Natural killer cell (primary cell): ENCODE measurements around the gene PRR33. TPM values are rescaled to one million over a fixed set of nuclear protein-coding genes. Genes with fewer than 3 reads are reported as not detected.

Experiments
- ATAC-seq, 3 donors: fragments of 150-1000 bp in 2 of 3; fragments of 200-7000 bp in 1 of 3; cut with Tn5 transposase; 1 replicate in 1 of 3; 2 replicates in 2 of 3; pipeline ENCODE4 v1.10.0; 2021; ENCODE audit warnings: mild to moderate bottlenecking in 2 of 3, moderate library complexity in 2 of 3
- DNase-seq, 2 donors: peaks; one replicate each; pipeline versions ENCODE4 v3.0.0 to v3.0.0-alpha.2; 2013 to 2021; ENCODE audit warnings: mixed read lengths in 1 of 2
- H3K27ac ChIP-seq: one replicate; pipeline ENCODE4 v1.5.1; 2013; ENCODE audit warnings: mild to moderate bottlenecking, low read length
- H3K27me3 ChIP-seq: one replicate; pipeline ENCODE4 v1.6.1; 2013; ENCODE audit warnings: low read length; ENCODE audit not compliant: control insufficient read depth, insufficient read depth
- H3K36me3 ChIP-seq: one replicate; pipeline ENCODE4 v1.6.1; 2013; ENCODE audit warnings: low read length; ENCODE audit not compliant: control insufficient read depth, insufficient read depth
- H3K4me1 ChIP-seq: one replicate; pipeline ENCODE4 v1.6.1; 2013; ENCODE audit warnings: low read length; ENCODE audit not compliant: control insufficient read depth, insufficient read depth
- H3K4me3 ChIP-seq: one replicate; pipeline ENCODE4 v1.5.1; 2013; ENCODE audit warnings: low read length
- H3K9me3 ChIP-seq: one replicate; pipeline ENCODE4 v1.6.1; 2013; ENCODE audit warnings: low read length; ENCODE audit not compliant: control insufficient read depth, insufficient read depth
- H3K27ac Mint-ChIP-seq, 2 donors: one replicate each; pipeline ENCODE4 v1.8.0; 2022; ENCODE audit warnings: mild to moderate bottlenecking in 2 of 2, mixed read lengths in 2 of 2, moderate library complexity in 1 of 2
- H3K27me3 Mint-ChIP-seq, 2 donors: one replicate each; pipeline ENCODE4 v1.8.0; 2022; ENCODE audit warnings: low read depth in 2 of 2, mixed read lengths in 2 of 2
- H3K36me3 Mint-ChIP-seq: one replicate; pipeline ENCODE4 v1.8.0; 2022; ENCODE audit warnings: mixed read lengths
- H3K4me1 Mint-ChIP-seq, 2 donors: one replicate each; pipeline ENCODE4 v1.8.0; 2022; ENCODE audit warnings: mixed read lengths in 2 of 2
- H3K4me3 Mint-ChIP-seq: one replicate; pipeline ENCODE4 v1.8.0; 2022; ENCODE audit warnings: mild to moderate bottlenecking, moderate library complexity, mixed read lengths
- H3K9me3 Mint-ChIP-seq, 2 donors: one replicate each; pipeline ENCODE4 v1.8.0; 2022; ENCODE audit warnings: mixed read lengths in 2 of 2
- WGBS: methylation state at CpG from one replicate; pipeline ENCODE4 v1.1.7; 2013; ENCODE audit warnings: missing lambda C conversion rate; ENCODE audit not compliant: insufficient coverage; 5-methylcytosine and 5-hydroxymethylcytosine counted together
- intact Hi-C: fragments of 100-400 bp; cut with micrococcal nuclease; formaldehyde crosslinking; loops from one replicate; pipeline ENCODE4 v1.14.2; 2022
- total RNA-seq, 4 donors: library from RNA; stranded (reverse); fragments of 120-200 nt in 1 of 4; gene quantifications; one replicate each; pipeline versions ENCODE4 v1.2.3 to v1.2.4, GENCODE V29; 2013 to 2022
- TF ChIP-seq, protein P1 (sequence below): fragments of 200-600 bp; IDR thresholded peaks from one replicate; pipeline ENCODE4 v1.8.0; 2022; ENCODE audit warnings: antibody characterized with exemption

Gene PRR33
- total RNA-seq, 3 donors from 2014 or later (not counting 1 experiment from before 2014, with no cell fraction given): 0.14 to 0.32 TPM; not detected in 1

DNA sequence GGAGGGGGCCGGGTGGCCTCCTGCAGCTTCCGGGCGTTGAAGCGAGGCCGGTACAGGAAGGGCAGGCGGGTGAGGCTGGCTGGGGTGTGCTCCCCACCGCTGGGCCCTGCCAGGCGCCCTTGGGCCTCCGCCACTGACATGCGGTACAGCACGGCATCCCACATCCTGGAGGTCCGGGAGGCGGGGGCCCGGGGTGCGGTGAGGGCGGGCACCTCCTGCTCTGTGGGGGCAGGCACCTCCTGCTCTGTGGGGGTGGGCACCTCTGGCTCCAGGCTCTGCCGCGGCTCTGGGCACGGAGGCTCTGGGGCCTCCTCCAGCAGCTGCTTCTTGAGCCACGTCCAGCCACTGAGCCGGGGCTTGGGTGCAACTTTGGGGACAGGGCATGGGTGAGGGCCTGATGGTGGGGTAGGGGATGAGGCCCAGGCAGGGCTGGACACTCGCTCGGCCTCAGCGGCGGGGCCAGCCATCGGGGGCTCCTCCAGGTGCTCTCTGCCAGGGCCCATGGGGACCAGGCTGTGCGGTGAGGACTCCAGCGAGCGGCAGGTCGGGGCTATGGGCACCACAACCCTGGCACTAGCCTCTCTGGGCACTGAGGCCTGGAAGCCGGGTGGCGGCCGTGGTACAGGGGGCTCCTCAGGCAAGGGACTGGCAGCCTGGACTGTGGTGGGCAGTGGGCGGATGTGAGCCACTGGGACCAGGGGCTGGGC, 2.3 kb downstream of the PRR33 start:
- peak; percentile 77 to 88 for DNase-seq
- peak overlapping the region; percentile 36 for H3K4me3 ChIP-seq
- TF ChIP-seq, protein P1, sequence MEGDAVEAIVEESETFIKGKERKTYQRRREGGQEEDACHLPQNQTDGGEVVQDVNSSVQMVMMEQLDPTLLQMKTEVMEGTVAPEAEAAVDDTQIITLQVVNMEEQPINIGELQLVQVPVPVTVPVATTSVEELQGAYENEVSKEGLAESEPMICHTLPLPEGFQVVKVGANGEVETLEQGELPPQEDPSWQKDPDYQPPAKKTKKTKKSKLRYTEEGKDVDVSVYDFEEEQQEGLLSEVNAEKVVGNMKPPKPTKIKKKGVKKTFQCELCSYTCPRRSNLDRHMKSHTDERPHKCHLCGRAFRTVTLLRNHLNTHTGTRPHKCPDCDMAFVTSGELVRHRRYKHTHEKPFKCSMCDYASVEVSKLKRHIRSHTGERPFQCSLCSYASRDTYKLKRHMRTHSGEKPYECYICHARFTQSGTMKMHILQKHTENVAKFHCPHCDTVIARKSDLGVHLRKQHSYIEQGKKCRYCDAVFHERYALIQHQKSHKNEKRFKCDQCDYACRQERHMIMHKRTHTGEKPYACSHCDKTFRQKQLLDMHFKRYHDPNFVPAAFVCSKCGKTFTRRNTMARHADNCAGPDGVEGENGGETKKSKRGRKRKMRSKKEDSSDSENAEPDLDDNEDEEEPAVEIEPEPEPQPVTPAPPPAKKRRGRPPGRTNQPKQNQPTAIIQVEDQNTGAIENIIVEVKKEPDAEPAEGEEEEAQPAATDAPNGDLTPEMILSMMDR: no peak

DNA sequence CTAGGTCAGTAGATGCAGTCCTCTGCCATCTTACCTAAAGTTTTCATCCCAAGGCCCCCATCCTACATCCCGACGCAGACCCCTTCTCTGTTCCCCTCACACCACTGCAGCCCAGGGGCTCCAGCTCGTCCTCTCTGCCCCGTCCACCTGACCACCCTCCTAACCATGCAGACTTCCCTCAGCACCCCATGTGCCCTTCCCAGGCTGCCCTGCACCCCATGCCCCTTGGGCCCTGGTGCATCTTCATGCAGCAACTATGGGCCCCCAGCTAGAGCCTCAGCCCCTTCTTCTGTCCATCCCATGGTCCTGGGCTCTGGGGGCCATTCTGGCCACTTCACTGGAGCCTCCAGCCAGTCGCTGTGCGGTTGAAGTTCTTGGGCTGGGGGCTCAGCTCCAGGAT, 2.9 kb downstream of the PRR33 start:
- H3K4me1 ChIP-seq: peaks cover 55% of the 10 kb centered on the region
- H3K9me3 ChIP-seq: no peaks in the 10 kb centered on the region
- H3K27ac Mint-ChIP-seq: peak overlapping the region in 1 of 2 donors; percentile 82
- no peak overlapping the region for H3K4me3 ChIP-seq
- peaks cover 0 to 8% of the 10 kb centered on the region in 2 donors for H3K9me3 Mint-ChIP-seq
- H3K27me3 ChIP-seq: no peaks in the 10 kb centered on the region
- no peak for DNase-seq
- peak overlapping the region; percentile 7 for H3K27ac ChIP-seq
- 22% methylated on average over 6 of the region's 6 CpGs for WGBS
- H3K4me1 Mint-ChIP-seq: peaks cover 20 to 68% of the 10 kb centered on the region in 2 donors
- intact Hi-C loops: loop anchor here (2.0 kb wide), 1 partner anchor 36 kb away; the partner anchor contains the start of gene LSP1
- peak overlapping the region; percentile 77 for H3K4me3 Mint-ChIP-seq
- no peaks in the 10 kb centered on the region for H3K27me3 Mint-ChIP-seq
- peak; percentile 2 to 14 (median 2) for ATAC-seq
- no peaks in the 10 kb centered on the region for H3K36me3 Mint-ChIP-seq
- peaks cover 42% of the 10 kb centered on the region for H3K36me3 ChIP-seq
- TF ChIP-seq, protein P1: no peak

More for the DNA sequence above, 2.3 kb downstream of the PRR33 start:
- H3K4me3 Mint-ChIP-seq: peak overlapping the region; percentile 79
- Histone ChIP-seq H3K36me3 (peaks cover 36% of the 10 kb centered on the region), H3K4me1 (peaks cover 55% of the 10 kb centered on the region), H3K27ac (peak overlapping the region; percentile 59), H3K27me3 (no peaks in the 10 kb centered on the region), H3K9me3 (no peaks in the 10 kb centered on the region)
- H3K27ac Mint-ChIP-seq: peak overlapping the region in 1 of 2 donors; percentile 82
- H3K9me3 Mint-ChIP-seq: peaks cover 0 to 8% of the 10 kb centered on the region in 2 donors
- ATAC-seq: peak; percentile 64 to 85 (median 81)
- peaks cover 20 to 69% of the 10 kb centered on the region in 2 donors for H3K4me1 Mint-ChIP-seq
- no peaks in the 10 kb centered on the region for H3K36me3 Mint-ChIP-seq
- no peaks in the 10 kb centered on the region for H3K27me3 Mint-ChIP-seq
- WGBS: 8% methylated on average over 34 of the region's 34 CpGs
- intact Hi-C loops: loop anchor here (2.0 kb wide), 1 partner anchor 37 kb away; the partner anchor contains the start of gene LSP1

DNA sequence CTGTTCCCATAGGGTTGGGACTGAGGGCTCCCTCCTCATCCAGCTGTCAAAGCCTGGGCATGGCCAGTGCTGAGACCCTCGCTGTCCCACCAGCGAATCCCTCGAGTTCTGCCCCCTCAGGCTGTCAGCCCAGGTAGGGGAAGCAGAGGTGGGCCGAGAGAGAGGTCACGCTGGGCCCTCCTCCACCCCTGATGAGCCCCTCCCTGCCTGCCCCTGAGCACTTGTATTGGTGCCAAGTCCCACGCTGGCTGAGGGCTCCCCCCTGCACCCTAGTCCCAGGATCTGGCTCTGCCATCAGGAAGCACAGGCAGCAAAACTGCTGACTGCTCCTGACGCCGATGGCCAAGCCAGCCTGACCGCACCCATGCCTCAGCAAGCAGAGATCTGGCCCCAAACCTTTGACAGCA, 3.3 kb downstream of the PRR33 start:
- H3K9me3 Mint-ChIP-seq: peaks cover 0 to 4% of the 10 kb centered on the region in 2 donors
- H3K27me3 ChIP-seq: no peaks in the 10 kb centered on the region
- H3K27me3 Mint-ChIP-seq: no peaks in the 10 kb centered on the region
- intact Hi-C loops: loop anchor here (2.0 kb wide), 1 partner anchor 36 kb away; the partner anchor contains the start of gene LSP1
- no peak overlapping the region for H3K4me3 ChIP-seq
- H3K4me3 Mint-ChIP-seq: peak overlapping the region; percentile 77
- H3K9me3 ChIP-seq: no peaks in the 10 kb centered on the region
- H3K27ac ChIP-seq: peak overlapping the region; percentile 7
- H3K4me1 ChIP-seq: peaks cover 55% of the 10 kb centered on the region
- peak overlapping the region in 1 of 2 donors; percentile 82 for H3K27ac Mint-ChIP-seq
- TF ChIP-seq, protein P1: no peak
- H3K36me3 ChIP-seq: peaks cover 46% of the 10 kb centered on the region
- WGBS: 23% methylated on average over 9 of the region's 9 CpGs
- no peaks in the 10 kb centered on the region for H3K36me3 Mint-ChIP-seq
- ATAC-seq (no peak), DNase-seq (peak in 1 of 2 donors; percentile 48)
- H3K4me1 Mint-ChIP-seq: peaks cover 20 to 63% of the 10 kb centered on the region in 2 donors
